GM19438 (cell line): Measurements from ENCODE around the gene SNPH.
"Not testable (repeated sequence)": the region's sequence is repeated elsewhere in the genome, so short reads cannot be mapped to it uniquely, and the experiment has no call there.

Experiments used
- ATAC-seq: cut with Tn5 transposase; IDR thresholded peaks from one replicate; pipeline ENCODE4 v1.9.1; 2021; ENCODE audit warnings: low read depth; ENCODE audit not compliant: unreplicated experiment

SNPH gene

DNA sequence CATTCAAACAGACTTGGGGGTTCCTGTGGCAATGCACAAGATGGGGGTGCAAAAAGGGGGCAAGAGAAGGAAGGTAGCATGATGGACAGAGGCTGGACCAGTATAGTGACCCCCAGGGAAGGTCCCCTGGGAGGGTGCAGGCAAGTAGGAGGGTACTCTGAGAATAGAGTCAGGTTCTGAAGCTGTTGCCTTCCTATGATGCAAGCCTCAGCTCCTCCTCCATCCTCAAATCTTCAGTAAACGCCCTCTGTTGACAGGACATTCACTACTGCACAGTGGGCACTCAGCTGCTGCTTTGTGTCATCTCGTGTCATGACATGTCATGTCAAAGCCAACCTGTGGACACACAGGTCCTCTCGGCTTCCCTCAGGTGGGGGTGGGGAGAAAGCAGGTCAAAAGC, 68.7 kb downstream of the SNPH start:
- no peak for ATAC-seq

DNA sequence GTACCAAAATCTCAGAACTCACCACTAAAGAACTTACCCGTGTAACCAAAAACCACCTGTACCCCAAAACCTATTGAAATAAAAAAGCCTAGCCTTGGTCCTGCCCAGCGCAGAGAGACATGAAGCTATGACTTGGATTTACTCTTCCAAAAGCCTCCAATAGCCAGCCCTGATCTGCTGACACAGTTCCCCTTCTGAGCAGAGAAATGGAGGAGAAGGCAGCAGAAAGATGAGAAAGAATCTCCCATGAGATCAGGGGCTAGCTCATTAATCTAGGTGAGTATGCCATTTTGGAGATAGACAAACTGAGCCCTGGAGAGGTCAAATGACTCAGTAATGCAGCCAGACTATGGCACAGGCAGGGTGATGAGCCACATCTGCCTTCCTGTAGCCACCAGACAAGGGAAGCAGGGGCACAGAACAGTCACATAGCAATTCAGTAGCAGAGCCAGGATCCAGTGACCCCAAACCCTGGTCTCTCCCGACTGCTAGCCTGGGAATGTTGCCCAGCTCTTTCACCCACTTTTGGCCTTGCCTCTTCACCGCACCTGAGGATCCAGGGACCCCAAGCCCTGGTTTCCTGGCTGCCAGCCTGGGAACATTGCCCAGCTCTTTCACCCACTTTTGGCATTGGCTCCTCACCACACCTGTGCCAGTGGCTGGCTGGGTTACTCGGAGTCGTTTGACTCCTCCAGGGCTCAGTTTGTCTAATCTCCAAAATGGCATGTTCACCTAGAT, 70.0 kb downstream of the SNPH start:
- ATAC-seq = no peak

DNA sequence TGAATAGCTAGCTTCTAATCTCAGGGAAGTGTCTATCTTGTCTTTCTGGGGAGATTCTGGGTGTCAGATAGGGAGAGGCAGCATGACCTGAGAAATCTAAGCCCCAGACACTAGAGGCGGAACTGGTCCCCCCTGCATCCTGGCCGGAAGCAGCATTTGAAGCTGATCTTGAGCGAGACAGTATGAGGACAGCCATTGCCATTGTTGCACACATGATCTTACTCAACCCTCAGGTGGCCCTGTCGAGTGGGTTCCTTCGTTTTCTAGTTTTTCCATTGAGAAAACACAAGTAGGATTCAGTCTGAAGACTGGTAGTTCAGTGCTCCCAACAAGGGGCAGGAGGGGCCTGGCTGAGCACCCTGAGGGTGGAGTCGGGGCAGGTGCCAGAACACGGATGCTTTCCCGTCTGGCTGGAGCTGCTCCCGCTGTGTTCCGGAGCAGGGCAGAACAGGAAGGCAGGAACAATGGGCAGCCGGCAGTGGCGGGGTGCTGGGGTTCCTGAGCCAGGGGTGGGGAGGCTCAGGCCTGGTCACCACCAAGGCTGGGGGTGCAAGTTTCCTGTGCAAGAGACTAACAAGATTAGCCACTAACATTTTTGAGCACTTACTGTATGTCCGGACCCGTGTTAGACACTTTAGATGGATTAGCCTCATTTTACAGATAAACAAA, 70.7 kb downstream of the SNPH start:
- no peak for ATAC-seq

DNA sequence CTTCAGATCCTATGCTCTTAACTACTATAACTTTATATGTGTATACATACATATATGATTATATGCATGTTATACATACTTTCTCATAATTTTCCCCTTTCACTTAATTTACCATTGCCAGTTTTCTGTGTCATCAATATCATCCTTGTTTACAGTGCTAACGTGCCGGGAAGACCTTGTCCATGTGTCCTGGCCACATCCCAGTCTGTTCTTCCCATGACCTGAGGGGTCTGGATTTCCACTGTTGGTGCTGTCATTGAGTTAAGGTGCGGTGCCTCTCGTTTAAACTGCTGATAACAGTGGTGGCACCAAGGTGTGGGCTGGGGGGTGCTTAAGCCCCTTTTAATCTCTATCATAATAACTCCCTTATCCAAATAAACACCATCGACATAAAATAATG, 71.3 kb downstream of the SNPH start:
- ATAC-seq = no peak

DNA sequence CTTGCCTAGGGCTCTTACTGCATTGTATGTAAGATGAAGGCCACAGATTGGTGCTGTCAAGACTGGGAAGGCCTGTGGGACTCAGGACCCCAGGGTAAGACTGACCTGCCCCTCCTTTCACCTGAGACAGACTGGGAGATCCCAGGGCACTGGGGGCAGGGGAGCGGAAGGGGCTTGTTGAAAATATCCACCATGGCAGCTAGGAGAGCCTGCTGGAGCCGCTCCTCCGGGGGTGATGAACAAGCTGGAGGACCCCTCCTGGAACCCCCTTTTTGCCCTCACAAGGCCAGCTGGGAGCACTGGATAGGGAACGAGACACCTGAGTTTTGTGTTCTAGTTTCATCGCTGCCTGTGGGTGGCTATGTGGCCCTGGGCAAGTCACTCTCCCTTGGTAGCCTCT, 72.0 kb downstream of the SNPH start:
- no peak for ATAC-seq

DNA sequence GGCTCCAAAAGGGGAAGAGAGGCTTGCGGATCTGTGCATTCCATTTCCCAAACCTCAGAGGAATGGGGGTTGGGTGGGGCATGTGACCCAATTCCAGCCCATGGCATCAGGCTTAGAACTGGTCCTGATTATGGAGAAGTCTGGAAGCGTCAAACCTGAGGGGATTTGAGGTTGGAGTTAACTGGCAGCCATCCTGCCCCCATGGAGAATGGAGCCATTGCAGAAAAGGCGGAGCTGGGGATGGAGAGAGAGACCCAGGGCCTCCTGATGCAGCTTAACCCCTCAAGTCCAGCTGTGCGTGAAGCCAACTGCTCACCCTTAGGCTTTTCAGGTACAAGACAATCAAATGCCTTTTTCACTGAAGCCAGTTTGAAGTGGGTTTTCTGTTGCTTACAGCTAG, 72.7 kb downstream of the SNPH start:
- ATAC-seq = no peak

DNA sequence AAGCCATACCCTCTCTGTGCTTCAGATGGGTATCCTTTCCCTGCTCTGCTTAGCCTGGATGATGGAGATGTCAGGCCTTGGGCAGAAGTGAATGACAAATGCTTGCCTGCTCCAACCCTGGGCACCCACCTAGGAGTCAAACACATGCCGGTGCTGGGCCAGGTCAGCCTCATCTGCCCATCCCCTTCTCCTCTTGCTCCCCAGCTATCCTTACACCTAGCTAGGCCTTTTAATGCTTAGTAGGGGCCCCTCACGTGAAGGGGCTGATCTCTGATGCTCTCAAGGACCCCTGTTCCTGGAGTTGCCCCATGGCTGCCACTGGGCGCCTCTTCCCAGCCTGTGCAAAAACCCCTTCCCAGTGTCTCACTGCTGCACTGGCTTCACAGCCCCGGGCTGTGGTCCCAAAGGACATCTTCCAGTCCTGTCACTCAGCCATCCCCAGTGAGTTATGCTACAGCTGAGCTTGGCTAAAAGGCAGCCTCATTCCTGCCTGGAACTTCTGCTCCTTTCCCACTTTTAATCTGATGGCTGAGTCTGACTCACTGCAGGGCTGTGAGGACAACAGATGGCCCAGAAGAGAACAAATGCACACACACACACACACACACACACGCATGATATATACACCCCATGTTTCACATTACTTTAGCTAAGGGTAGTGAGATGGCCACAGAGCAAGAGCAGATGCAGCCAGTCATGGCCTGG, 75.6 kb downstream of the SNPH start:
- ATAC-seq = no peak

DNA sequence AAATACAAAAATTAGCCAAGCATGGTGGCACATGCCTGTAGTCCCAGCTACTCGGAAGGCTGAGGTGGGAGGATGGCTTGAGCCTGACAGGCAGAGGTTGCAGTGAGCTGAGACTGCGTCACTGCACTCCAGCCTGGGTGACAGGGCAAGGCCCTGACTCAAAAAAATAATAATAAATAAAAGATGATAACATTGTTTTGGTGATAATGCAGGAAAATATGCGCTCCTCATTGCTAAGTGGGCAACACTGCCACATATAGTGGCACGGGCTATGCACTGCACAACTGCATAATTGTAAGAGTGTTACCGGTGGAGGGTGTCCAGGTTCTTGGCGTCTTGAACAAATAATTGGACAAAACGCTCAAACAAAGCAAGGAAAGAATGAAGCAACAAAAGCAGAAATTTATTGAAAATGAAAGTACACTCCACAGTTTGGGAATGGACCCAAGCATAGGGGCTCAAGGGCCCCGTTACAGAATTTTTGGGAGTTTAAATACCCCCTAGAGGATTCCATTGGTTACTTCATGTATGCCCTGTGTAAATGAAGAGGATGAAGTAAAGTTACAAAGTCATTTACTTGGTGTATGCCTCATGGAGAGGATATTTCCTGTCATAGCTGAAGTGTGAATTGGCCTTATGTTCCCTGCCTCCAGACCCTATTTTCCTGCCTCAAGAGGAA, 77.5 kb downstream of the SNPH start:
- ATAC-seq = not testable (repeated sequence)

DNA sequence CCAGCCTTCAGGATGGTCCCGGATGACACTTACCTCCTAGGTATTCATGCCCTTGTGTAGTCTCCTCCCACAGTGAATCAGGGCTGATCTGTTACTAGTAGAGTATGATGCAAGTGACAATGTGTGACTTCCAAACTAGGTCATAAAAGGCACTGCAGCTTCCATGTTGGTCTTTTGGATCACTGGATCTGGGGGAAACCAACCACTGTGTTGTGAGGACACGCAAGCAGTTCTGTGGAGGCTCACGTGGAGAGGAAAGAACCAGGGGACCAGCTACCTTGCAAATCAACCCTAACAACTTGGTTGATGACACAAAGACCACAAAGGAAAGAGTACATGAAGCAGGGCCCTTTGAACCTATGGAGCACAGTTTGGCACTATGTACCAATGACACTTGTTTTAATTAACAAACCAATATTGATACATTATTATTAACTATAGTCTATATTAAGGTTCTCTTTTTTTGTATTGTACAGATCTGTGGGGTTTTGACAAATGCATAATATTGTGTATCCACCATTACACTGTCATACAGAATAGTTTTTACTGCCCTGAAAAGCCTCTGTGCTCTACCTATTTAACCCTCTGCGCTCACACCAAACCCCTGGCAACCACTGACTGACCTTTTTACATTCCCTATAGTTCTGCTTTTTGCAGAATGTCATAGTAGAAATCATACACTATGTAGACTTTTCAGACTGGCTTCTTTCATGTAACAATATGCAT, 79.1 kb downstream of the SNPH start:
- no peak for ATAC-seq

DNA sequence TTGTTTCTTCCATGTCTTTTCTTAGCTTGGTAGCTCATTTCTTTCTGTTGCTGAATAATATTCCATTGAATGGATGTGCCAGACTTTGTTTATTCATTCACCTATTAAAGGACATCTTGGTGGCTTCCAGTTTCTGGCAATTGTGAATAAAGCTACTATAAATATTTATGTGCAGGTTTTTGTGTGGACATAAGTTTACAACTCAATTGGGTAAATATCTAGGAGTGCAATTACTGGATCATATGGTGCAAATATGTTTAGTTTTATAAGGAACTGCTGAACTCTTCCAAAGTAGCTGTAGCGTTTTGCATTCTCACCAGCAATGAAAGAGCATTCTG, 79.6 kb downstream of the SNPH start:
- ATAC-seq = no peak

DNA sequence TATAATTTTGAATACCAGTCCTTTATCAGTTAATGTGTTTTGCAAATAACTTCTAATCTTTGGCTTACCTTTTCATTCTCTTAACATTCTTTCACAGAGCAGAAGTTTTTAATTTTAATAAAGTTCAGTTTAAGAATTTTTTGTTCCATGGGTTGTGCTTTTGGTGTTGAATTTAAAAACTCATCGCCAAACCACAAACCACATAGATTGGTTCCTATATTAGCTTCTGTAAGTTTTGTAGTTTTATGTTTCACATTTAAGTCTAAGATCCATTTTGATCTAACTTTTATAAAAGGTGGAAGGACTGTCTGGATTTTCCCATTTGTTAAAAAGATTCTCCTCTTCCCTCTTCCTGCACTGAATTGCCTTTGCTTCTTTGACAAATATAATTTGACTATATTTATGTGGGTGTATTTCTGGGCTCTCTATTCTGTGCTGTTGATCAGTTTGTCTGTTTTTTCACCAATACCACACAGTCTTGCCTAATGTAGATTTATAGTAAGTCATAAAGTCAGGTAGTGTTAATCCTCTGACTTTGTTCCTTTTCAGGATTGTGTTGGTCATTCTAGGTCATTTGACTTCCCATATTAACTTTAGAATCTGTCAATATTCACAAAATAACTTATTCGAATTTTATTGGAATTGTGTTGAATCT, 80.3 kb downstream of the SNPH start:
- ATAC-seq = no peak

DNA sequence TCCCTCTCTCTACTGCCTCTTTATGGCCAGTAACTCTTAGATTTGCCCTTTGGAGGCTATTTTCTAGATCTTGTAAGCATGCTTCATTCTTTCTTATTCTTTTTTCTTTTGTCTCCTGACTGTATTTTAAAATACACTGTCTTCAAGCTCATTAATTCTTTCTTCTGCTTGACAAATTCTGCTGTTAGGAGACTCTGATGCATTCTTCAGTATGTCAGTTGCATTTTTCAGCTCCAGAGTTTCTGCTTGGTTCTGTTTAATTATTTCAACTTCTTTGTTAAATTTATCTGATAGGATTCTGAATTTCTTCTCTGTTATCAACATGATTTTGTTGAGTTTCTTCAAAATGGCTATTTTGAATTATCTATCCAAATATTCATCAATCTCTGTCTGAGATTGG, 87.9 kb downstream of the SNPH start:
- no peak for ATAC-seq

DNA sequence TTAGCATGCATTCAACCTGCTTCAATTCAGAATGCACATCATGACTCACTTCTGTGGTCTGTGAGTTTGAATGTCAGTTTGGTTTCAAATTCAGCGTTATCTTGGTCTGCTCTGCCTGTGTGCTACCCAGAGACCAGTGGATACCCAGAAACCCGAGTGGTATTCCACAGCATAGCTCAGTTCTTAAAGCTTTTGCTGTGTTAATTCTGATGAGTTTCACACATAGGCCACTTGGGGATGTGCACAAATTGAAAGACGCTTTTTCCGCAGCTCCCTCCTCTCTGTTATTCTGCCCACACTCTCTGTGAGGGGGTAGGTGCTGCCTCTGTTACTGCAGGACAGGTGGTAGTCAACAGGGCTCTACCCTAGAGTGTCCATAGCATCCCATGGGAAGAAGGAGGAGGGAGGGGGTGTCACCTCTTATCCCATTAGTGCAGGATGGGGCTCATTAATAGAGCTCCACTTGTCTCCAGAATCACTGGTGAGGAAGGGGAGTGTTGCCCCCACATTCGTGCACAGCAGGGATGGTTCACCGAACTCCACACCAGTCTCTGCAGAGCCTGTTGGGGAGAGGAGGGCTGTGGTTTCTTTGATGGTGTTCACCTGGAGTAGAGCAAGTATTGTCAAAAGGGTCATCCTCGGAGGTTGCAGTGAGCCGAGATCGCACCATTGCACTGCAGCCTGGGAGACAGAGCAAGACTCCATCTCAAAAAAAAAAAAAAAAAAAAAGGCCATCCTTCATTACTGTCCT, 92.0 kb downstream of the SNPH start:
- no peak for ATAC-seq
